ENCODE results near the gene ELF2. TPM values are rescaled to one million over a fixed set of nuclear protein-coding genes. Genes with fewer than 3 reads are reported as not detected.
"Not testable (repeated sequence)": the region's sequence is repeated elsewhere in the genome, so short reads cannot be mapped to it uniquely, and the experiment has no call there.

ELF2 gene
- total RNA-seq, 6 donors from 2014 or later: 34.5 to 87.0 (median 39.1) TPM

DNA sequence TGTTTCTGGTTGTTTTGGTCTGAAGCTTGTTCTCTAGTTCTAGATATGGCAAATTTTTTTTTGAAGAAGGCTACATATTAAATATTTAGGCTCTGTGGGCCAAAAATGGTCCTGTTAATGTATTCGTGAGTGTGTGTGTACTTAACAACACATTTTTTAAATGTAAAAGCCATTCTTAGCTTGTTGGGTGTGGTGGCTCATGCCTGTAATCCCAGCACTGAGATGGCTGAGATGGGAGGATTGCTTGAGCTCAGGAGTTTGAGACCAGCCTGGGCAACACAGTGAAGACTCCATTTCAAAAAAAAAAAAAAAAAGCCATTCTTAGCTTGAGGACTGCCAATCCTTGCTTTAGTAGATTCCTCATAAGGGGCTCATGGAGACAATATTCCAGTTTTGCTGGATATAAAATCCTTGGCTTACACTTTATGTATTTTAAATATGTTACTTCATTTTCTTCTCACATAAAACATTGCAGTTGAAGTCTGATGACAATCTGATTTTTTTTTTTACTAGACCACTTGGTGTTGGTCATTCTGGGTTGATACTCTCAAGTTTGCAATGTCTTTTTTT, 138.1 kb downstream of the ELF2 start:
- Histone ChIP-seq H3K36me3 (peaks cover 0 to 21% (median 0%) of the 10 kb centered on the region in 4 donors), H3K9me3 (no peaks in the 10 kb centered on the region), H3K4me1 (peaks cover 3 to 11% (median 6%) of the 10 kb centered on the region in 4 donors), H3K27ac (no peak overlapping the region), H3K27me3 (no peaks in the 10 kb centered on the region), H3K4me3 (no peak overlapping the region)
- 93 to 95% methylated on average over 1 of the region's 1 CpG for WGBS, 2 donors
- DNase-seq: no peak
- TF ChIP-seq, protein P1, sequence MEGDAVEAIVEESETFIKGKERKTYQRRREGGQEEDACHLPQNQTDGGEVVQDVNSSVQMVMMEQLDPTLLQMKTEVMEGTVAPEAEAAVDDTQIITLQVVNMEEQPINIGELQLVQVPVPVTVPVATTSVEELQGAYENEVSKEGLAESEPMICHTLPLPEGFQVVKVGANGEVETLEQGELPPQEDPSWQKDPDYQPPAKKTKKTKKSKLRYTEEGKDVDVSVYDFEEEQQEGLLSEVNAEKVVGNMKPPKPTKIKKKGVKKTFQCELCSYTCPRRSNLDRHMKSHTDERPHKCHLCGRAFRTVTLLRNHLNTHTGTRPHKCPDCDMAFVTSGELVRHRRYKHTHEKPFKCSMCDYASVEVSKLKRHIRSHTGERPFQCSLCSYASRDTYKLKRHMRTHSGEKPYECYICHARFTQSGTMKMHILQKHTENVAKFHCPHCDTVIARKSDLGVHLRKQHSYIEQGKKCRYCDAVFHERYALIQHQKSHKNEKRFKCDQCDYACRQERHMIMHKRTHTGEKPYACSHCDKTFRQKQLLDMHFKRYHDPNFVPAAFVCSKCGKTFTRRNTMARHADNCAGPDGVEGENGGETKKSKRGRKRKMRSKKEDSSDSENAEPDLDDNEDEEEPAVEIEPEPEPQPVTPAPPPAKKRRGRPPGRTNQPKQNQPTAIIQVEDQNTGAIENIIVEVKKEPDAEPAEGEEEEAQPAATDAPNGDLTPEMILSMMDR (IDR thresholded peaks at IDR 0.05): no peak
- TF ChIP-seq POLR2A (IDR thresholded peaks at IDR 0.05) (no peak), POLR2AphosphoS5 (IDR thresholded peaks at IDR 0.05) (no peak), EP300 (IDR thresholded peaks at IDR 0.05) (no peak)
- no peak for ATAC-seq (ENCODE audit: low FRiP score in 2 of 2)

DNA sequence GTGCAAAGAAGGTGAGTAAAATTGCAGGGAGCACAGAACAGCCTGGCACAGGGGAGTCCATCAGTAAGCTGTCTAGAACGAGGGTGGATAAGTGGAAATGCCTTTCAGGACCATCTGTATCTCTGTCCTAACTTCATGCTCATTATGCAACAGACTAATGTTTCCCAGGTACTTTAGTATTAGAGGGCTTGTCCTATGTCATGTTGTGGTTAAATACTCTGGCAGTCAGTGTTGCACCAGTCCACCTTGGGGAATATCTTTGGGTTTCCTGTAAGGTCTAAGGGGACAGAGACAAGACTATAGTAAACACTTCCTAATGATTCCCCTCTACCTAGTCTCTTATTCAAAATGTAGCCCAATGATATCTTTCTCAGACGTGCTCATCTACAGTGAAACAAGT, 140.1 kb downstream of the ELF2 start:
- H3K9me3 ChIP-seq: no peaks in the 10 kb centered on the region
- ATAC-seq (ENCODE audit: low FRiP score in 2 of 2): no peak
- 81 to 91% methylated on average over 2 of the region's 2 CpGs for WGBS, 2 donors

DNA sequence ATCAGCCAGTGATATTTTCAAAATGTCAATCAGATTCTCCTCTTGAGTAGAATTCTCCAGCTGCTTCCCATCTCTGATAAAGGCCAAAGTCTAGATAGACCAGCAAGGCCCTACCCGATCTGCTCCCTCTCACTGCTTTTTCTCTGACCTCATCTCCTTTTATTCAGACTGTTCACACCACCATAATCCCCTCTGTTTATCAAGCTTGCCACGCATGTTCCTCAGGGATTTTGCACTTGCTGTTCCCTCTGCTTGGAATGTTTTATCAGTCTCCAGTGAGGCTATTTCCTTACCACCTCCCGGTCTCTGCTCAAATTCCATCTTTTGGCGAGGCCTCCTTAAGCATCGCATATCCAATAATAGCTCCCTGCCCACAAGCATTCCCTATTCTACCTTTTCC, 141.4 kb downstream of the ELF2 start:
- H3K4me3 ChIP-seq: no peak overlapping the region
- no peak for ATAC-seq (ENCODE audit: low FRiP score in 2 of 2)
- no peaks in the 10 kb centered on the region for H3K27me3 ChIP-seq
- DNase-seq: no peak
- H3K27ac ChIP-seq: no peak overlapping the region
- H3K9me3 ChIP-seq: no peaks in the 10 kb centered on the region
- peaks cover 0 to 14% (median 0%) of the 10 kb centered on the region in 4 donors for H3K36me3 ChIP-seq
- no peak for TF ChIP-seq POLR2A (IDR thresholded peaks at IDR 0.05)
- TF ChIP-seq, protein P1 (IDR thresholded peaks at IDR 0.05): no peak
- TF ChIP-seq POLR2AphosphoS5 (IDR thresholded peaks at IDR 0.05): no peak
- TF ChIP-seq EP300 (IDR thresholded peaks at IDR 0.05): no peak
- WGBS, 2 donors: 94 to 96% methylated on average over 5 of the region's 5 CpGs
- peaks cover 0 to 6% (median 2%) of the 10 kb centered on the region in 4 donors for H3K4me1 ChIP-seq

More for the DNA sequence above, 140.1 kb downstream of the ELF2 start:
- H3K4me3 ChIP-seq: no peak overlapping the region
- peaks cover 0 to 18% (median 0%) of the 10 kb centered on the region in 4 donors for H3K36me3 ChIP-seq
- no peak for TF ChIP-seq EP300 (IDR thresholded peaks at IDR 0.05)
- TF ChIP-seq, protein P1 (IDR thresholded peaks at IDR 0.05): no peak
- no peak for TF ChIP-seq POLR2A (IDR thresholded peaks at IDR 0.05)
- TF ChIP-seq POLR2AphosphoS5 (IDR thresholded peaks at IDR 0.05): no peak
- no peaks in the 10 kb centered on the region for H3K27me3 ChIP-seq
- DNase-seq: no peak
- no peak overlapping the region for H3K27ac ChIP-seq
- H3K4me1 ChIP-seq: no peaks in the 10 kb centered on the region

GRCh38 chr4:139030614-139031235, 146.3 kb downstream of the ELF2 start:
- DNase-seq (peak in 1 of 2 donors; percentile 74), ATAC-seq (ENCODE audit: low FRiP score in 2 of 2) (peak; percentile 71 to 87)
- Histone ChIP-seq H3K4me3 (no peak overlapping the region), H3K4me1 (peaks cover 0 to 7% (median 3%) of the 10 kb centered on the region in 4 donors), H3K27me3 (no peaks in the 10 kb centered on the region), H3K9me3 (no peaks in the 10 kb centered on the region), H3K27ac (no peak overlapping the region), H3K36me3 (no peaks in the 10 kb centered on the region)
- TF ChIP-seq, protein P1 (IDR thresholded peaks at IDR 0.05): peak; percentile 36 to 86 (median 72)
- TF ChIP-seq POLR2A (IDR thresholded peaks at IDR 0.05): no peak
- WGBS, 2 donors: 35 to 46% methylated on average over 14 of the region's 14 CpGs

DNA sequence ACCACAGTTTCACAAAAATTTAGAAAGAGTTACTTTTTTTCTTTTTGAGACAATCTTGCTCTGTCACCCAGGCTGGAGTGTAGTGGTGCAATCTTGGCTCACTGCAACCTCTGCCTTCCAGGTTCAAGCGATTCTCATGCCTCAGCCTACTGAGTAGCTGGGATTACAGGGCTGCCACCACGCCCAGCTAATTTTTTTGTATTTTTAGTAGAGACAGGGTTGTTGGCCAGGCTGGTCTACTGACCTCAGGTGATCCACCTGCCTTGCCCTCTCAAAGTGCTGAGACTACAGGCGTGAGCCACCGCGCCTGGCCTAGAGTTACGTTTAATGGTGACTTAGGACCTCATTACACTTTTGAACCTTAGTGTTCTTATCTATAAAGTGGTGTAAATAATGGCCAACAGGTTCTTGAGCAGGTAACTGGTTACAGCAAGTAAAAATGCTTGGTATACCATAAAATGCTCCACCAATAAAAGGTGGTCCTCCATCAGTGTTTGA, 147.1 kb downstream of the ELF2 start:
- H3K4me3 ChIP-seq; H3K36me3 ChIP-seq; H3K9me3 ChIP-seq; H3K4me1 ChIP-seq; DNase-seq; ATAC-seq (ENCODE audit: low FRiP score in 2 of 2); H3K27ac ChIP-seq; H3K27me3 ChIP-seq: not testable (repeated sequence)
- WGBS, 2 donors: 71 to 82% methylated on average over 6 of the region's 6 CpGs
